Panc1 (cell line): Measurements from ENCODE around the gene KIAA1671. TPM values are rescaled to one million over a fixed set of nuclear protein-coding genes. Genes with fewer than 3 reads are reported as not detected.
A peak's percentile ranks its signal among the peaks of the same experiment; 100 is the strongest.

ENCODE experiments used
- ATAC-seq: fragments of 200-7000 bp; cut with Tn5 transposase; 2 replicates; pipeline ENCODE4 v1.9.1; 2020; ENCODE audit warnings: mild to moderate bottlenecking, moderate library complexity
- BruUV-seq: library from RNA; stranded (reverse); fragments of 400-500 nt; replicated peaks from 2 replicates; lab custom pipeline; 2021; lab: Mats Ljungman, UMichigan
- CTCF ChIA-PET: fragments of 300-600 bp; sonication (Branson Sonifier 250); formaldehyde crosslinking; loops from one replicate; lab custom pipeline; 2022; ENCODE audit warnings: antibody characterized with exemption; lab: Charles Lee
- POLR2A ChIA-PET: fragments of 300-600 bp; sonication (Branson Sonifier 250); formaldehyde crosslinking; loops from one replicate; lab custom pipeline; 2022; ENCODE audit warnings: antibody characterized with exemption; lab: Charles Lee
- DNase-seq: peaks from one replicate; pipeline ENCODE4 v3.0.0-alpha.2; 2010; ENCODE audit warnings: low read depth, low spot score
- H3K27ac ChIP-seq: 2 replicates; pipeline ENCODE4 v1.5.1; 2011; ENCODE audit warnings: mild to moderate bottlenecking, low read length, inconsistent platforms
- H3K27me3 ChIP-seq: fragments of 200-500 bp; sonication (Bioruptor generic); 2 replicates; pipeline ENCODE4 v1.6.0; 2014; ENCODE audit warnings: low read length, inconsistent platforms; ENCODE audit not compliant: control insufficient read depth, insufficient read depth
- H3K36me3 ChIP-seq: fragments of 200-500 bp; sonication (Bioruptor generic); 2 replicates; pipeline ENCODE4 v1.5.1; 2014; ENCODE audit warnings: inconsistent platforms, mild to moderate bottlenecking, low read length, moderate library complexity; ENCODE audit not compliant: control insufficient read depth, insufficient read depth
- H3K4me1 ChIP-seq: 2 replicates; pipeline ENCODE4 v1.5.1; 2011; ENCODE audit warnings: inconsistent platforms, mild to moderate bottlenecking, low read length, moderate library complexity; ENCODE audit not compliant: control insufficient read depth, insufficient read depth
- H3K4me3 ChIP-seq, 2 experiments: 2 replicates each; pipeline ENCODE4 v1.5.1; 2011 to 2012; ENCODE audit warnings: low read depth in 2 of 2, low read length in 2 of 2, mild to moderate bottlenecking in 2 of 2, inconsistent platforms in 1 of 2, moderate library complexity in 1 of 2
- H3K9me3 ChIP-seq: fragments of 200-500 bp; sonication (Bioruptor generic); 2 replicates; pipeline ENCODE4 v1.5.1; 2014; ENCODE audit warnings: low read depth, mild to moderate bottlenecking, inconsistent platforms, low read length, moderate library complexity; ENCODE audit not compliant: control insufficient read depth, insufficient read depth
- POLR2AphosphoS5 ChIP-seq: IDR thresholded peaks from 2 replicates; pipeline ENCODE4 v1.6.1; 2012; ENCODE audit warnings: mild to moderate bottlenecking, low read depth, low read length, moderate library complexity
- SIN3A ChIP-seq: IDR thresholded peaks from 2 replicates; pipeline ENCODE4 v1.6.1; 2012; ENCODE audit warnings: low read depth, mild to moderate bottlenecking, low read length, moderate library complexity, borderline replicate concordance; ENCODE audit not compliant: insufficient read depth
- TCF7L2 ChIP-seq: IDR thresholded peaks from 2 replicates; pipeline ENCODE4 v1.6.1; 2011; ENCODE audit warnings: mild to moderate bottlenecking, low read depth, low read length, inconsistent platforms
- in situ Hi-C: cut with HindIII; loops from 2 replicates; pipeline ENCODE4 v1.10.0; 2016; ENCODE audit warnings: low sequenced_read_pairs, low pct_unique_long_range_greater_than_20kb
- intact Hi-C: fragments of 100-400 bp; cut with micrococcal nuclease; formaldehyde crosslinking; loops from one replicate; pipeline ENCODE4 v1.10.0; 2022; ENCODE audit not compliant: unreplicated experiment
- total RNA-seq: library from RNA; stranded (reverse); gene quantifications from one replicate; pipeline ENCODE4 v1.2.1, GENCODE V29; 2021; ENCODE audit not compliant: unreplicated experiment
- TF ChIP-seq, protein P1 (sequence below), 2 experiments: IDR thresholded peaks; 2 replicates each; pipeline ENCODE4 v1.6.1; 2011 to 2012; ENCODE audit warnings: low read depth in 2 of 2, control low read depth in 1 of 2, low read length in 1 of 2, mild to moderate bottlenecking in 1 of 2, moderate library complexity in 1 of 2; ENCODE audit not compliant: insufficient read depth in 1 of 2
- TF ChIP-seq, protein P2 (sequence below): fragments of 450-650 bp; IDR thresholded peaks from 2 replicates; pipeline ENCODE4 v1.5.1; 2017; ENCODE audit warnings: mild to moderate bottlenecking

The KIAA1671 gene
- total RNA-seq, 1 experiment from 2014 or later: 48.1 TPM

DNA sequence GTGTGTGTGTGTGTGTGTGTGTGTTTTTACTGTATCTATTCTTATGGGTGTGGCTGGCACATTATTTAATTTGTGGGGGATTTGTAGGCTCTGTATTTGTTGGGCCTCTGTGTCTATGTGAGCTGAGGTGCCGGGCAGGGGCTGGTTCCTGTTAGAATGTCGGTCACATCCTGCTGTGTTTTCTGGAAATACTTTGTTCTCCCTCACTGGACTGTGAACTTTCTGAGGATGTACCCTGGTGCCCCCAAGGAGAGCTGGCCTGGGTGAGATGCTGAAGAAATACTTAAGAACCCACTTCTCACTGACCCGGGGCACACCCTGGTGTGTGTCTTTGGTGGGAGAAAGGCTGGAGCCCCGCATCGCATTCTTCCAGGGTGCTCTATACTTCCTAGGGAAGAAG lies 28.6 kb downstream of the KIAA1671 start:
- ChIA-PET POLR2A (no interaction called here), CTCF (no interaction called here)

DNA sequence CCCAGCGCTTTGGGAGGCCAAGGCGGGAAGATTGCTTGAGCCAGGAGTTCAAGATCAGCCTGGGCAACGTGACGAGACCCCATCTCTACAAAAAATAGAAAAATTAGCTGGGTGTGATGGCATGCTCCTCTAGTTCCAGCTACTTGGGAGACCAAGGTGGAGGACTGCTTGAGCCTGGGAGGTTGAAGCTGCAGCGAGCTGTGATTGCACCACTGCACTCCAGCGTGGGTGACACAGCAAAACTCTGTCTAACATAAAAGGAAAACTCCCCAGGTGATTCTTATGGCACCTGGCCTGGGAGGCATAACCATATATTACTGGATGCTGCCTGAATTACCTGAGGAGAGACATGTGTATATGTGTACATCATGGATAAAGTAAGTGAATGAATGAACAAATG lies 29.1 kb downstream of the KIAA1671 start:
- H3K27ac ChIP-seq: peak overlapping the region; percentile 34; the same call in 1 of the 2 replicates
- H3K36me3 ChIP-seq: no peaks in the 10 kb centered on the region
- no peaks in the 10 kb centered on the region for H3K27me3 ChIP-seq
- ATAC-seq (no peak), DNase-seq (no peak)
- intact Hi-C loops (no loop called here), in situ Hi-C loops (no loop called here)
- no peaks in the 10 kb centered on the region for H3K9me3 ChIP-seq
- BruUV-seq: no TSS peak
- no peak overlapping the region for H3K4me3 ChIP-seq
- CTCF ChIA-PET: no interaction called here
- peaks cover 30% of the 10 kb centered on the region for H3K4me1 ChIP-seq
- TF ChIP-seq, protein P1, sequence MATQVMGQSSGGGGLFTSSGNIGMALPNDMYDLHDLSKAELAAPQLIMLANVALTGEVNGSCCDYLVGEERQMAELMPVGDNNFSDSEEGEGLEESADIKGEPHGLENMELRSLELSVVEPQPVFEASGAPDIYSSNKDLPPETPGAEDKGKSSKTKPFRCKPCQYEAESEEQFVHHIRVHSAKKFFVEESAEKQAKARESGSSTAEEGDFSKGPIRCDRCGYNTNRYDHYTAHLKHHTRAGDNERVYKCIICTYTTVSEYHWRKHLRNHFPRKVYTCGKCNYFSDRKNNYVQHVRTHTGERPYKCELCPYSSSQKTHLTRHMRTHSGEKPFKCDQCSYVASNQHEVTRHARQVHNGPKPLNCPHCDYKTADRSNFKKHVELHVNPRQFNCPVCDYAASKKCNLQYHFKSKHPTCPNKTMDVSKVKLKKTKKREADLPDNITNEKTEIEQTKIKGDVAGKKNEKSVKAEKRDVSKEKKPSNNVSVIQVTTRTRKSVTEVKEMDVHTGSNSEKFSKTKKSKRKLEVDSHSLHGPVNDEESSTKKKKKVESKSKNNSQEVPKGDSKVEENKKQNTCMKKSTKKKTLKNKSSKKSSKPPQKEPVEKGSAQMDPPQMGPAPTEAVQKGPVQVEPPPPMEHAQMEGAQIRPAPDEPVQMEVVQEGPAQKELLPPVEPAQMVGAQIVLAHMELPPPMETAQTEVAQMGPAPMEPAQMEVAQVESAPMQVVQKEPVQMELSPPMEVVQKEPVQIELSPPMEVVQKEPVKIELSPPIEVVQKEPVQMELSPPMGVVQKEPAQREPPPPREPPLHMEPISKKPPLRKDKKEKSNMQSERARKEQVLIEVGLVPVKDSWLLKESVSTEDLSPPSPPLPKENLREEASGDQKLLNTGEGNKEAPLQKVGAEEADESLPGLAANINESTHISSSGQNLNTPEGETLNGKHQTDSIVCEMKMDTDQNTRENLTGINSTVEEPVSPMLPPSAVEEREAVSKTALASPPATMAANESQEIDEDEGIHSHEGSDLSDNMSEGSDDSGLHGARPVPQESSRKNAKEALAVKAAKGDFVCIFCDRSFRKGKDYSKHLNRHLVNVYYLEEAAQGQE (IDR thresholded peaks at IDR 0.05; ENCODE audit: insufficient read depth in 1 of 2, low read depth in 2 of 2, low read length in 1 of 2): no peak
- TF ChIP-seq, protein P2, sequence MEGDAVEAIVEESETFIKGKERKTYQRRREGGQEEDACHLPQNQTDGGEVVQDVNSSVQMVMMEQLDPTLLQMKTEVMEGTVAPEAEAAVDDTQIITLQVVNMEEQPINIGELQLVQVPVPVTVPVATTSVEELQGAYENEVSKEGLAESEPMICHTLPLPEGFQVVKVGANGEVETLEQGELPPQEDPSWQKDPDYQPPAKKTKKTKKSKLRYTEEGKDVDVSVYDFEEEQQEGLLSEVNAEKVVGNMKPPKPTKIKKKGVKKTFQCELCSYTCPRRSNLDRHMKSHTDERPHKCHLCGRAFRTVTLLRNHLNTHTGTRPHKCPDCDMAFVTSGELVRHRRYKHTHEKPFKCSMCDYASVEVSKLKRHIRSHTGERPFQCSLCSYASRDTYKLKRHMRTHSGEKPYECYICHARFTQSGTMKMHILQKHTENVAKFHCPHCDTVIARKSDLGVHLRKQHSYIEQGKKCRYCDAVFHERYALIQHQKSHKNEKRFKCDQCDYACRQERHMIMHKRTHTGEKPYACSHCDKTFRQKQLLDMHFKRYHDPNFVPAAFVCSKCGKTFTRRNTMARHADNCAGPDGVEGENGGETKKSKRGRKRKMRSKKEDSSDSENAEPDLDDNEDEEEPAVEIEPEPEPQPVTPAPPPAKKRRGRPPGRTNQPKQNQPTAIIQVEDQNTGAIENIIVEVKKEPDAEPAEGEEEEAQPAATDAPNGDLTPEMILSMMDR: no peak
- TF ChIP-seq POLR2AphosphoS5 (no peak), SIN3A (no peak), TCF7L2 (no peak)
- POLR2A ChIA-PET: no interaction called here

More for the DNA sequence above, 28.6 kb downstream of the KIAA1671 start:
- in situ Hi-C loops: no loop called here
- no peaks in the 10 kb centered on the region for H3K36me3 ChIP-seq
- H3K4me3 ChIP-seq: no peak overlapping the region
- DNase-seq (no peak), ATAC-seq (no peak)
- H3K27ac ChIP-seq: peak overlapping the region; percentile 34; the same call in 1 of the 2 replicates
- no peaks in the 10 kb centered on the region for H3K9me3 ChIP-seq
- intact Hi-C loops: no loop called here
- H3K27me3 ChIP-seq: no peaks in the 10 kb centered on the region
- H3K4me1 ChIP-seq: peaks cover 36% of the 10 kb centered on the region
- TF ChIP-seq SIN3A (no peak), POLR2AphosphoS5 (no peak), TCF7L2 (no peak)
- TF ChIP-seq, protein P2: no peak
- TF ChIP-seq, protein P1 (IDR thresholded peaks at IDR 0.05; ENCODE audit: insufficient read depth in 1 of 2, low read depth in 2 of 2, low read length in 1 of 2): no peak
- no TSS peak for BruUV-seq
